ENCODE results near the gene ASCL1.

ASCL1 gene

GRCh38 chr12:102959391-102959790, 1.9 kb downstream of the ASCL1 start:
- no peak for TF ChIP-seq NFIC (IDR thresholded peaks at IDR 0.05)
- no peak for TF ChIP-seq USF1 (IDR thresholded peaks at IDR 0.05)
- TF ChIP-seq, protein P1, sequence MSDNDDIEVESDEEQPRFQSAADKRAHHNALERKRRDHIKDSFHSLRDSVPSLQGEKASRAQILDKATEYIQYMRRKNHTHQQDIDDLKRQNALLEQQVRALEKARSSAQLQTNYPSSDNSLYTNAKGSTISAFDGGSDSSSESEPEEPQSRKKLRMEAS (IDR thresholded peaks at IDR 0.05), result no peak
- TF ChIP-seq ZBTB7A (IDR thresholded peaks at IDR 0.05; ENCODE audit: low read depth), result no peak
- no peak for TF ChIP-seq TAF1 (IDR thresholded peaks at IDR 0.05; ENCODE audit: low read depth)
- no peak for TF ChIP-seq CEBPB (IDR thresholded peaks at IDR 0.05)
- TF ChIP-seq FOXM1 (IDR thresholded peaks at IDR 0.05; ENCODE audit: borderline replicate concordance, low read depth), result no peak

DNA sequence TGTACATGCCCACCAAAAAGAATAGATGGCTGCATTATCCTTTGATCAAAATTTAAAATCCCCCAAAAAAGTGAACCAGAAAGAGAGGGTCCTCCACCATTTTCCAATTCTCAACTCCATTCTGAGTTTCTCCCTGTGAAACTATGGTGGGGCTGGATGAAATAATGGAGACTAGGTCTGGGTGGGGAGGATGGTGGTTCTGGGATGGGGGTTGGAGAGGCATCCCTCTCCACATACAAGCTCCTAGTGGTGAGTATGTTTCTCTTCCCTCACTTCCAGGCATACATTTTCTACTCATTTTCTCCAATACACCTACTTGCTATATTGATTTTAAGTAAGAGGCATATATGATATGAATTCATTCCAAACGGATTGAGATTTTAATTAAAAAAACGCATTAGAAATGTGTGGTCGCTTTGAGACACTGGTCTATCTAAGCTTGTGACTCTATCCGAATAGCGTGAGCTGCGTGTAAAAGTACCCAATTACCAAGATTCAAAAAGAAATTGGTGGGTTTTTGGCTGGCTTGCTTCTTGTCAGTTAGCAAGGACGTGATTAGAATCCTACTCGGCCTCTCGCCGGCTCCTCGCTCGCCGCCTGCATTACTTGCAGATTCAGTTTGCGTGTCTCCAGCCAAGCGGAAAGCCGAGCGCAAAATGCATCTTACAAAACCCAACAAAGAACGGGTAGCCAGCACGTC, 3.4 kb downstream of the ASCL1 start:
- no peak for TF ChIP-seq CREB1 (IDR thresholded peaks at IDR 0.05; ENCODE audit: low read depth)
- TF ChIP-seq ZBTB7A (IDR thresholded peaks at IDR 0.05; ENCODE audit: low read depth), result no peak
- TF ChIP-seq TAF1 (IDR thresholded peaks at IDR 0.05; ENCODE audit: low read depth), result no peak
- TF ChIP-seq TEAD4 (IDR thresholded peaks at IDR 0.05), result no peak
- no peak for TF ChIP-seq RAD21 (IDR thresholded peaks at IDR 0.05; ENCODE audit: low read depth)
- TF ChIP-seq USF1 (IDR thresholded peaks at IDR 0.05), result no peak
- TF ChIP-seq EGR1 (IDR thresholded peaks at IDR 0.05), result no peak
- TF ChIP-seq FOXM1 (IDR thresholded peaks at IDR 0.05; ENCODE audit: borderline replicate concordance, low read depth), result no peak
- TF ChIP-seq CEBPB (IDR thresholded peaks at IDR 0.05), result no peak
- TF ChIP-seq, protein P2, sequence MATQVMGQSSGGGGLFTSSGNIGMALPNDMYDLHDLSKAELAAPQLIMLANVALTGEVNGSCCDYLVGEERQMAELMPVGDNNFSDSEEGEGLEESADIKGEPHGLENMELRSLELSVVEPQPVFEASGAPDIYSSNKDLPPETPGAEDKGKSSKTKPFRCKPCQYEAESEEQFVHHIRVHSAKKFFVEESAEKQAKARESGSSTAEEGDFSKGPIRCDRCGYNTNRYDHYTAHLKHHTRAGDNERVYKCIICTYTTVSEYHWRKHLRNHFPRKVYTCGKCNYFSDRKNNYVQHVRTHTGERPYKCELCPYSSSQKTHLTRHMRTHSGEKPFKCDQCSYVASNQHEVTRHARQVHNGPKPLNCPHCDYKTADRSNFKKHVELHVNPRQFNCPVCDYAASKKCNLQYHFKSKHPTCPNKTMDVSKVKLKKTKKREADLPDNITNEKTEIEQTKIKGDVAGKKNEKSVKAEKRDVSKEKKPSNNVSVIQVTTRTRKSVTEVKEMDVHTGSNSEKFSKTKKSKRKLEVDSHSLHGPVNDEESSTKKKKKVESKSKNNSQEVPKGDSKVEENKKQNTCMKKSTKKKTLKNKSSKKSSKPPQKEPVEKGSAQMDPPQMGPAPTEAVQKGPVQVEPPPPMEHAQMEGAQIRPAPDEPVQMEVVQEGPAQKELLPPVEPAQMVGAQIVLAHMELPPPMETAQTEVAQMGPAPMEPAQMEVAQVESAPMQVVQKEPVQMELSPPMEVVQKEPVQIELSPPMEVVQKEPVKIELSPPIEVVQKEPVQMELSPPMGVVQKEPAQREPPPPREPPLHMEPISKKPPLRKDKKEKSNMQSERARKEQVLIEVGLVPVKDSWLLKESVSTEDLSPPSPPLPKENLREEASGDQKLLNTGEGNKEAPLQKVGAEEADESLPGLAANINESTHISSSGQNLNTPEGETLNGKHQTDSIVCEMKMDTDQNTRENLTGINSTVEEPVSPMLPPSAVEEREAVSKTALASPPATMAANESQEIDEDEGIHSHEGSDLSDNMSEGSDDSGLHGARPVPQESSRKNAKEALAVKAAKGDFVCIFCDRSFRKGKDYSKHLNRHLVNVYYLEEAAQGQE (IDR thresholded peaks at IDR 0.05; ENCODE audit: low read depth), result no peak
- no peak for TF ChIP-seq TCF12 (IDR thresholded peaks at IDR 0.05; ENCODE audit: low read depth)
- no peak for TF ChIP-seq NFIC (IDR thresholded peaks at IDR 0.05)
- no peak for TF ChIP-seq YY1 (IDR thresholded peaks at IDR 0.05; ENCODE audit: low read depth)
- TF ChIP-seq, protein P1 (IDR thresholded peaks at IDR 0.05), result no peak

GRCh38 chr12:102961466-102961855, 4.0 kb downstream of the ASCL1 start:
- TF ChIP-seq, protein P1 (IDR thresholded peaks at IDR 0.05), result no peak
- TF ChIP-seq, protein P2 (IDR thresholded peaks at IDR 0.05; ENCODE audit: low read depth), result no peak
- no peak for TF ChIP-seq ZBTB7A (IDR thresholded peaks at IDR 0.05; ENCODE audit: low read depth)
- TF ChIP-seq YY1 (IDR thresholded peaks at IDR 0.05; ENCODE audit: low read depth), result no peak
- no peak for TF ChIP-seq TEAD4 (IDR thresholded peaks at IDR 0.05)
- no peak for TF ChIP-seq FOXM1 (IDR thresholded peaks at IDR 0.05; ENCODE audit: borderline replicate concordance, low read depth)

DNA sequence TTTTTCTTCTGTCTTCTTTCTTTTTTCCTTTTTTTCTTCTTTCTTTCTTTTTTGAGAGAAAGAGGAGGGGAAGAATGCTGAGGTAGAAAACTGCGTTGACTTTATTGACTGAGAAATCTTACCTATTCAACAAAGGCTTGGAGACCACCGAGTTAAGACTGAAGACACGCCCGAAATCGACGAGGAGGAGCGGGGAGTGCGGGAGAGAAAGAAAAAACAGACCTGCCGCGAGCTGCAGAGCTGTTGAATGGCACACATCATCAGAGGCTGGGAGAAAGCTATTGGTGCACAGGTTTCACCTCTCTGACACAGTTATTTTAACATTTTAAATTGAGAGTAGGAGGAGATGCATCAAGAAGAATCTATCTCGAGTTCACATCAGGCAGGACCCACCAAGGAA, 5.1 kb downstream of the ASCL1 start:
- no peak for TF ChIP-seq CREB1 (IDR thresholded peaks at IDR 0.05; ENCODE audit: low read depth)
- TF ChIP-seq EP300 (IDR thresholded peaks at IDR 0.05; ENCODE audit: borderline replicate concordance), result no peak
- no peak for TF ChIP-seq TCF12 (IDR thresholded peaks at IDR 0.05; ENCODE audit: low read depth)
- no peak for TF ChIP-seq TEAD4 (IDR thresholded peaks at IDR 0.05)

GRCh38 chr12:102962986-102963385, 5.5 kb downstream of the ASCL1 start:
- no peak for TF ChIP-seq ZBTB7A (IDR thresholded peaks at IDR 0.05; ENCODE audit: low read depth)
- no peak for TF ChIP-seq EGR1 (IDR thresholded peaks at IDR 0.05)
- TF ChIP-seq, protein P1 (IDR thresholded peaks at IDR 0.05), result no peak
- no peak for TF ChIP-seq CEBPB (IDR thresholded peaks at IDR 0.05)
- TF ChIP-seq TEAD4 (IDR thresholded peaks at IDR 0.05), result no peak
- no peak for TF ChIP-seq NFIC (IDR thresholded peaks at IDR 0.05)
- TF ChIP-seq EP300 (IDR thresholded peaks at IDR 0.05; ENCODE audit: borderline replicate concordance), result no peak
- TF ChIP-seq TCF12 (IDR thresholded peaks at IDR 0.05; ENCODE audit: low read depth), result no peak
- TF ChIP-seq TAF1 (IDR thresholded peaks at IDR 0.05; ENCODE audit: low read depth), result no peak
- TF ChIP-seq CREB1 (IDR thresholded peaks at IDR 0.05; ENCODE audit: low read depth), result no peak
- no peak for TF ChIP-seq RAD21 (IDR thresholded peaks at IDR 0.05; ENCODE audit: low read depth)
- no peak for TF ChIP-seq USF1 (IDR thresholded peaks at IDR 0.05)
- no peak for TF ChIP-seq YY1 (IDR thresholded peaks at IDR 0.05; ENCODE audit: low read depth)
- no peak for TF ChIP-seq FOXM1 (IDR thresholded peaks at IDR 0.05; ENCODE audit: borderline replicate concordance, low read depth)
- TF ChIP-seq, protein P2 (IDR thresholded peaks at IDR 0.05; ENCODE audit: low read depth), result no peak
